ENCODE data around the gene SHC4.

GRCh38 chr15:48845123-48845522, 118.6 kb downstream of the SHC4 start:
- TF ChIP-seq, protein P1, sequence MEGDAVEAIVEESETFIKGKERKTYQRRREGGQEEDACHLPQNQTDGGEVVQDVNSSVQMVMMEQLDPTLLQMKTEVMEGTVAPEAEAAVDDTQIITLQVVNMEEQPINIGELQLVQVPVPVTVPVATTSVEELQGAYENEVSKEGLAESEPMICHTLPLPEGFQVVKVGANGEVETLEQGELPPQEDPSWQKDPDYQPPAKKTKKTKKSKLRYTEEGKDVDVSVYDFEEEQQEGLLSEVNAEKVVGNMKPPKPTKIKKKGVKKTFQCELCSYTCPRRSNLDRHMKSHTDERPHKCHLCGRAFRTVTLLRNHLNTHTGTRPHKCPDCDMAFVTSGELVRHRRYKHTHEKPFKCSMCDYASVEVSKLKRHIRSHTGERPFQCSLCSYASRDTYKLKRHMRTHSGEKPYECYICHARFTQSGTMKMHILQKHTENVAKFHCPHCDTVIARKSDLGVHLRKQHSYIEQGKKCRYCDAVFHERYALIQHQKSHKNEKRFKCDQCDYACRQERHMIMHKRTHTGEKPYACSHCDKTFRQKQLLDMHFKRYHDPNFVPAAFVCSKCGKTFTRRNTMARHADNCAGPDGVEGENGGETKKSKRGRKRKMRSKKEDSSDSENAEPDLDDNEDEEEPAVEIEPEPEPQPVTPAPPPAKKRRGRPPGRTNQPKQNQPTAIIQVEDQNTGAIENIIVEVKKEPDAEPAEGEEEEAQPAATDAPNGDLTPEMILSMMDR (IDR thresholded peaks at IDR 0.05), result no peak
- TF ChIP-seq POLR2A (IDR thresholded peaks at IDR 0.05) (no peak), POLR2AphosphoS5 (IDR thresholded peaks at IDR 0.05) (no peak), EP300 (IDR thresholded peaks at IDR 0.05) (no peak)
